D721Med (cell line): Measurements from ENCODE around the gene ZMAT5.

Experiments used
- DNase-seq: peaks from one replicate; pipeline ENCODE4 v3.0.0; 2011; ENCODE audit warnings: low spot score; ENCODE audit not compliant: insufficient read length
- FAIRE-seq: peaks from 2 replicates; lab custom pipeline; 2011; peaks lifted over from hg19 to GRCh38; lab: Jason Lieb, UNC
- TF ChIP-seq, protein P1 (sequence below): IDR thresholded peaks from 2 replicates; pipeline ENCODE4 v1.5.1; 2012; ENCODE audit warnings: mild to moderate bottlenecking, control low read depth; ENCODE audit not compliant: insufficient read depth; ENCODE audit errors: missing control alignments

ZMAT5 gene

DNA sequence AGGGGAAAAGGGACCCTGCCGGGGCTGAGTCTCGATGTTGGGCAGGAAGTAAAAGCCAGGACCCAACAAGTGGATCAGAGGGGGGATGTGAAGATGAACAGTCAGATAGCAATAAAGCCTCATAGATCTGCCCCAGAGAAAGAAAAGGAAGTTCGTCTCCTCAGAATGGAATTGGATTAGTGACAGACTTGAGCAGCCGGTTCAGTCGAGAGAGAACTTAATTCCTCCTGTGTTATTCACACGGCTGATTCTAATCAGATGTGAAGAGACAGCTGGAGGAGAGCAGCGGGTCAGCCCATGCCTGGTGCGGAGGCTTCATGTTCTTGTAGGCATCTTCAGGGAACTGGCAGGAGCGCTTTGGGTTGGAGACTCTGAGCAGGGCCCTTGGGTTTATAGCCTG is 76.3 kb downstream of the ZMAT5 start:
- TF ChIP-seq, protein P1, sequence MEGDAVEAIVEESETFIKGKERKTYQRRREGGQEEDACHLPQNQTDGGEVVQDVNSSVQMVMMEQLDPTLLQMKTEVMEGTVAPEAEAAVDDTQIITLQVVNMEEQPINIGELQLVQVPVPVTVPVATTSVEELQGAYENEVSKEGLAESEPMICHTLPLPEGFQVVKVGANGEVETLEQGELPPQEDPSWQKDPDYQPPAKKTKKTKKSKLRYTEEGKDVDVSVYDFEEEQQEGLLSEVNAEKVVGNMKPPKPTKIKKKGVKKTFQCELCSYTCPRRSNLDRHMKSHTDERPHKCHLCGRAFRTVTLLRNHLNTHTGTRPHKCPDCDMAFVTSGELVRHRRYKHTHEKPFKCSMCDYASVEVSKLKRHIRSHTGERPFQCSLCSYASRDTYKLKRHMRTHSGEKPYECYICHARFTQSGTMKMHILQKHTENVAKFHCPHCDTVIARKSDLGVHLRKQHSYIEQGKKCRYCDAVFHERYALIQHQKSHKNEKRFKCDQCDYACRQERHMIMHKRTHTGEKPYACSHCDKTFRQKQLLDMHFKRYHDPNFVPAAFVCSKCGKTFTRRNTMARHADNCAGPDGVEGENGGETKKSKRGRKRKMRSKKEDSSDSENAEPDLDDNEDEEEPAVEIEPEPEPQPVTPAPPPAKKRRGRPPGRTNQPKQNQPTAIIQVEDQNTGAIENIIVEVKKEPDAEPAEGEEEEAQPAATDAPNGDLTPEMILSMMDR: no peak
- DNase-seq: no peak
- FAIRE-seq: no peak

GRCh38 chr22:29689880-29690213 is 77.0 kb downstream of the ZMAT5 start:
- DNase-seq (no peak), FAIRE-seq (no peak)
- TF ChIP-seq, protein P1: peak; percentile 68

DNA sequence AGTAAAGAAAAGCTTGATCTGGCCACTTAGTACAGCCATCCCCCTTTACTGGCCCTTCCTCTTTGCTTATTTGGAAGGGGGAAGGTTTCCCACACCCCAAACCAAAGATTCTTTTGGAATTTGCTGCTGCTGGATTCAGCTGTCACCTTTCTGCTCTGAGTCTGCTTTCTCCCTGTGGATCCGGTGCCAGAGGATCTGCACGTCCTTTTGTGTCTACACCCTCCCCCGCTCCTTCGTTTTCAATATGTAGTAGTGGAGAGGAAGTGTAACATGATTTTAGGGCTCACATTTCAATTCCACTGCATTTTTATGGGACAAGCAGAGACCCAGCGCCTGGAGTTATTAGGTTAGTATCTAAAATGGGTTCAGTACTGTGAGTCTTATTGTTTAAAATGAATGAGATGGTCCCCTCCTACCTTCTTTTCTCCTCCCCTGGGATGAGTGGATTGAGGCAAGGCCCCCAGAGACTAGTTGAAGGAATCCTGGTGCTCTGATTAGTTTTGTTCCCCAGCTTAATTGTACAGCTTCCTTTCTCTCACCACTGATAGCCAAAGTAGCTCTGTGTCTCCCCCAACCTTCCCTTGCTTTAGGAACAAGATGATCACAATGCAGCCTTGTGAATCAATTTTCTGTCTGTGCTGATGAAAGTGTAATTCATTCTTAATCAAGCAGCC is 77.5 kb downstream of the ZMAT5 start:
- TF ChIP-seq, protein P1: no peak
- FAIRE-seq: no peak
- no peak for DNase-seq

DNA sequence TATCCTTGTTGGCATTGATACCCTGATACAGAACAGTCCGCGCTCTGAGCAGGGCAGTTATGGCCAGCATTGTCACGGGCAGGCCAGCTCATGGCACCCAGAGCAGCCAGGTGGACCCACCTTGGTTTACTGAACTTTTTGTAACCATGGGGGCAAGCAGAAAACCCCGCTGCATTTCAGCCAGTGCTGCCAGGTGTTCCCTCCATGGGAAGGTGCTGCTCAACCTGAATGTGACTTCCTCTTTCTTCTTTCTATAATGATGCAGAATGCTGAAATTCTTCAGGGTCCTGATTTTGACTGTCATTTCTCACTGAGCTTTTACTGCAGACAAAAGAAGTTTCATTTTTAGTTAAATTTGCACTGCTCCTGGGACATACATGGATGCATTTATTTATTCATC is 82.6 kb downstream of the ZMAT5 start:
- DNase-seq (no peak), FAIRE-seq (no peak)
- TF ChIP-seq, protein P1: no peak

DNA sequence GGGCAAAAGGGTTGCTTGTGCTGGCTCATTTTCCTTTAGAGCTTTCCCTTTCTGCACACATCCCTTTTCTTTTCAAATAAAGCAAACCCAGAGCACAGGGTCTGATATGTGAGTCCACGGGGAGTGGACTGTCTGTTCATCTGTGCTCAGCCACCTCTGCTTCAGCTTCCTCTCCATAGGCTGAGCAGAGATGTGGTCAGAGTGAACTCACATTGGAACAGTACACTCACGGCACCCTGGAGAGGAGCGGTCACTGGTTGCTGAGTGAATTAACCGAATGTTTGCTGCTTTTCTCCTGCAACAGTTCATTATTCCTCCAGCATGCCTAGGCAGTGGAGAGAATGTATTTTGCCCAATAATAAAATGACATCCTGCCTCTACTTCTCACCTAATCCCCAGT is 83.3 kb downstream of the ZMAT5 start:
- TF ChIP-seq, protein P1: no peak
- FAIRE-seq (no peak), DNase-seq (no peak)
